Trophoblast cell (in vitro differentiated cells and primary cell): Measurements from ENCODE around the gene BABAM2.
A peak's percentile ranks its signal among the peaks of the same experiment; 100 is the strongest.
"Not testable (repeated sequence)": the region's sequence is repeated elsewhere in the genome, so short reads cannot be mapped to it uniquely, and the experiment has no call there.

Experiments used
- DNase-seq, 2 donors: peaks; one replicate each; pipeline ENCODE4 v3.0.0-alpha.2; 2016
- H2AFZ ChIP-seq: 2 replicates; pipeline ENCODE4 v1.6.1; 2013; ENCODE audit warnings: low read length, moderate library complexity, mild to moderate bottlenecking; ENCODE audit not compliant: insufficient read depth, poor library complexity
- H2AK5ac ChIP-seq: 2 replicates; pipeline ENCODE4 v1.6.1; 2013; ENCODE audit warnings: mild to moderate bottlenecking, low read length
- H2BK120ac ChIP-seq: 2 replicates; pipeline ENCODE4 v1.6.1; 2013; ENCODE audit warnings: low read length, mild to moderate bottlenecking, moderate library complexity; ENCODE audit not compliant: insufficient read depth, poor library complexity
- H2BK12ac ChIP-seq: 2 replicates; pipeline ENCODE4 v1.6.1; 2013; ENCODE audit warnings: mild to moderate bottlenecking, low read length, moderate library complexity
- H2BK5ac ChIP-seq: 2 replicates; pipeline ENCODE4 v1.6.1; 2013; ENCODE audit warnings: low read length, low read depth, moderate library complexity, mild to moderate bottlenecking; ENCODE audit not compliant: poor library complexity
- H3K14ac ChIP-seq: 2 replicates; pipeline ENCODE4 v1.6.1; 2013; ENCODE audit warnings: mild to moderate bottlenecking, low read length
- H3K18ac ChIP-seq: 2 replicates; pipeline ENCODE4 v1.6.1; 2013; ENCODE audit warnings: mild to moderate bottlenecking, low read length
- H3K23ac ChIP-seq: 2 replicates; pipeline ENCODE4 v1.6.1; 2013; ENCODE audit warnings: low read length
- H3K27ac ChIP-seq: 2 replicates; pipeline ENCODE4 v1.5.1; 2013; ENCODE audit warnings: low read depth, mild to moderate bottlenecking, inconsistent platforms, low read length, moderate library complexity
- H3K27me3 ChIP-seq: 2 replicates; pipeline ENCODE4 v1.6.1; 2013; ENCODE audit warnings: inconsistent platforms, mild to moderate bottlenecking, low read length, moderate library complexity; ENCODE audit not compliant: insufficient read depth
- H3K36me3 ChIP-seq, 2 experiments: 1 replicate in 1 of 2; 2 replicates in 1 of 2; pipeline ENCODE4 v1.6.1; 2013; ENCODE audit warnings: low read length in 2 of 2, mild to moderate bottlenecking in 2 of 2, moderate library complexity in 1 of 2; ENCODE audit not compliant: insufficient read depth in 2 of 2, control insufficient read depth in 1 of 2
- H3K4ac ChIP-seq: 2 replicates; pipeline ENCODE4 v1.6.1; 2013; ENCODE audit warnings: low read depth, mild to moderate bottlenecking, low read length, moderate library complexity
- H3K4me1 ChIP-seq, 2 experiments: 1 replicate in 1 of 2; 2 replicates in 1 of 2; pipeline ENCODE4 v1.6.1; 2013; ENCODE audit warnings: low read length in 2 of 2, mild to moderate bottlenecking in 2 of 2, moderate library complexity in 1 of 2; ENCODE audit not compliant: insufficient read depth in 2 of 2, control insufficient read depth in 1 of 2
- H3K4me2 ChIP-seq: 2 replicates; pipeline ENCODE4 v1.6.1; 2013; ENCODE audit warnings: inconsistent platforms, mild to moderate bottlenecking, low read length, moderate library complexity
- H3K4me3 ChIP-seq: 2 replicates; pipeline ENCODE4 v1.5.1; 2013; ENCODE audit warnings: mild to moderate bottlenecking, low read depth, low read length, inconsistent platforms
- H3K79me1 ChIP-seq: one replicate; pipeline ENCODE4 v1.6.1; 2013; ENCODE audit warnings: low read length
- H3K79me2 ChIP-seq: 2 replicates; pipeline ENCODE4 v1.6.1; 2013; ENCODE audit warnings: low read length, mild to moderate bottlenecking; ENCODE audit not compliant: control insufficient read depth, insufficient read depth, poor library complexity
- H3K9ac ChIP-seq: 2 replicates; pipeline ENCODE4 v1.6.1; 2013; ENCODE audit warnings: mild to moderate bottlenecking, low read length
- H3K9me3 ChIP-seq: 2 replicates; pipeline ENCODE4 v1.6.1; 2013; ENCODE audit warnings: low read depth, mild to moderate bottlenecking, control low read depth, inconsistent platforms, low read length; ENCODE audit not compliant: insufficient read depth
- H4K12ac ChIP-seq: 2 replicates; pipeline ENCODE4 v1.6.1; 2013; ENCODE audit warnings: low read depth, mild to moderate bottlenecking, low read length, moderate library complexity
- H4K8ac ChIP-seq: 2 replicates; pipeline ENCODE4 v1.6.1; 2013; ENCODE audit warnings: low read depth, mild to moderate bottlenecking, low read length, moderate library complexity
- H4K91ac ChIP-seq: one replicate; pipeline ENCODE4 v1.6.1; 2013; ENCODE audit warnings: low read depth, mild to moderate bottlenecking, low read length, moderate library complexity
- WGBS: extraction: QIAGEN DNeasy Blood & Tissue Kit; methylation state at CpG from one replicate; pipeline ENCODE4 v1.1.7; 2013; ENCODE audit warnings: missing lambda C conversion rate; ENCODE audit not compliant: insufficient read length, insufficient coverage; ENCODE audit errors: extremely low coverage; 5-methylcytosine and 5-hydroxymethylcytosine counted together

BABAM2 gene

DNA sequence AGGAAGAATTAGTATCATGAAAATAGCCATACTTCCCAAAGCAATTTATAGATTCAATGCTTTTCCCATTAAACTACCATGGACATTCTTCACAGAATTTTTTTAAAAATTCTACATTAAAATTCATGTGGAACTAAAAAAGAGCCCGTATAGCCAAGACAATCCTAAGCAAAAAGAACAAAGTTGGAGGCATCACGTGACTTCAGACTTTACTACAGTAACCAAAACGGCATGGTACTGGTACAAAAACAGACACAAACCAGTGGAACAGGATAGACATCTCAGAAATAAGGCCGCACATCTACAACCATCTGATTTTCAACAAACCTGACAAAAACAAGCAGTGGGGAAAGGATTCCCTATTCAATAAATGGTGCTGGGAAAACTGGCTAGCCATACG, 440.2 kb downstream of the BABAM2 start:
- not testable (repeated sequence) for H4K8ac ChIP-seq, H2BK5ac ChIP-seq, H3K4me2 ChIP-seq, H3K9ac ChIP-seq, H2BK120ac ChIP-seq, H3K18ac ChIP-seq, H3K79me2 ChIP-seq, H3K27me3 ChIP-seq, H4K12ac ChIP-seq, H3K14ac ChIP-seq, H3K23ac ChIP-seq, H3K27ac ChIP-seq, H2AFZ ChIP-seq, H4K91ac ChIP-seq, H3K36me3 ChIP-seq, H3K4ac ChIP-seq, H3K9me3 ChIP-seq, H3K4me3 ChIP-seq, H3K79me1 ChIP-seq, H2BK12ac ChIP-seq, H2AK5ac ChIP-seq
- WGBS: no CpG with 5 or more reads among the region's 5 CpGs
- H3K4me1 ChIP-seq: peaks cover 3 to 14% of the 10 kb centered on the region in 2 experiments
- DNase-seq: peak in 1 of 2 donors; percentile 67

- H3K27ac ChIP-seq, H2BK5ac ChIP-seq, H4K12ac ChIP-seq, H2AK5ac ChIP-seq, H3K4me2 ChIP-seq, H3K9me3 ChIP-seq, H2AFZ ChIP-seq, H3K14ac ChIP-seq, DNase-seq, H3K23ac ChIP-seq, H3K4ac ChIP-seq, H3K18ac ChIP-seq, H3K36me3 ChIP-seq, H4K8ac ChIP-seq, H3K9ac ChIP-seq, H2BK12ac ChIP-seq, H3K27me3 ChIP-seq, H3K79me1 ChIP-seq, H4K91ac ChIP-seq, H2BK120ac ChIP-seq, H3K4me3 ChIP-seq, H3K79me2 ChIP-seq: not testable (repeated sequence)
- H3K4me1 ChIP-seq: peaks cover 3 to 10% of the 10 kb centered on the region in 2 experiments
- no CpG with 5 or more reads among the region's 3 CpGs for WGBS
Measured at GRCh38 chr2:28331797-28332196, 441.3 kb downstream of the BABAM2 start.

DNA sequence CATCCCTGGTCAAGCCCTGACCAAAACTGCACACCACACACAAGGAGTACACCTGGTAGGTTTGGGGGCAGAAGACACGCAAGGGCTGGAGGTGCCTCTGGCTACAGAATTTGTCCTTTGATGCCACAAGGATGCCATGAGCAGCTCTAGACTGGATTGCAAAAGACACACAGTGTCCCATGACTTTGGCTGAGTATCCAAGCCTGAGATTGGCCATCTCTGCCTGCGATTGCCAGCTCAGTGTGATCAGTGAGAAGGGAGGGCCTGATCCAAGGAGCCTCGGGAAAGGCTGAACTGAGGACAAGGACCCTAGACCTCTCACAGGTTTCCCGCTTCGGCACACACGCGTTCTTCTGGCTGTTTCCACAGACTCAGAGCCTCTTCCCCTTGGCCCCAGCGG, 442.2 kb downstream of the BABAM2 start:
- Histone ChIP-seq H2AFZ (no peak overlapping the region), H4K12ac (no peak overlapping the region), H2BK12ac (no peak overlapping the region), H3K36me3 (no peaks in the 10 kb centered on the region), H2BK5ac (no peak overlapping the region), H3K4me3 (no peak overlapping the region), H4K91ac (no peak overlapping the region), H3K4me1 (peaks cover 0 to 8% of the 10 kb centered on the region in 2 experiments), H3K79me1 (no peaks in the 10 kb centered on the region), H3K18ac (no peak overlapping the region), H3K9ac (no peak overlapping the region), H4K8ac (no peak overlapping the region), H3K4ac (no peak overlapping the region), H3K23ac (no peak overlapping the region), H3K27me3 (no peaks in the 10 kb centered on the region), H2BK120ac (no peak overlapping the region), H3K79me2 (no peaks in the 10 kb centered on the region), H3K9me3 (no peaks in the 10 kb centered on the region), H3K4me2 (no peak overlapping the region), H2AK5ac (no peak overlapping the region), H3K14ac (no peak overlapping the region), H3K27ac (no peak overlapping the region)
- no CpG with 5 or more reads among the region's 8 CpGs for WGBS
- DNase-seq: no peak

GRCh38 chr2:28333606-28334526, 443.3 kb downstream of the BABAM2 start:
- Histone ChIP-seq H3K79me2 (no peaks in the 10 kb centered on the region), H3K9me3 (no peaks in the 10 kb centered on the region), H3K9ac (no peak overlapping the region), H3K79me1 (peaks cover 6% of the 10 kb centered on the region), H3K27me3 (no peaks in the 10 kb centered on the region), H2BK12ac (peak overlapping the region; percentile 20), H4K12ac (no peak overlapping the region), H3K4ac (no peak overlapping the region), H2AK5ac (peak overlapping the region; percentile 9), H3K4me1 (peaks cover 6 to 18% of the 10 kb centered on the region in 2 experiments), H4K8ac (no peak overlapping the region), H4K91ac (peak overlapping the region; percentile 6), H3K18ac (no peak overlapping the region), H2AFZ (no peak overlapping the region), H2BK120ac (no peak overlapping the region), H3K4me2 (no peak overlapping the region), H3K23ac (no peak overlapping the region), H3K27ac (no peak overlapping the region), H3K14ac (no peak overlapping the region), H3K36me3 (no peaks in the 10 kb centered on the region), H3K4me3 (no peak overlapping the region), H2BK5ac (no peak overlapping the region)
- DNase-seq: peak in 1 of 2 donors; percentile 18
- WGBS: no CpG with 5 or more reads among the region's 15 CpGs
